Measurements from ENCODE around the gene ADAMTS12. TPM values are rescaled to one million over a fixed set of nuclear protein-coding genes. Genes with fewer than 3 reads are reported as not detected.

Gene ADAMTS12
- total and polyA plus RNA-seq, 4 donors: 0.49 to 6.4 (median 2.3) TPM

DNA sequence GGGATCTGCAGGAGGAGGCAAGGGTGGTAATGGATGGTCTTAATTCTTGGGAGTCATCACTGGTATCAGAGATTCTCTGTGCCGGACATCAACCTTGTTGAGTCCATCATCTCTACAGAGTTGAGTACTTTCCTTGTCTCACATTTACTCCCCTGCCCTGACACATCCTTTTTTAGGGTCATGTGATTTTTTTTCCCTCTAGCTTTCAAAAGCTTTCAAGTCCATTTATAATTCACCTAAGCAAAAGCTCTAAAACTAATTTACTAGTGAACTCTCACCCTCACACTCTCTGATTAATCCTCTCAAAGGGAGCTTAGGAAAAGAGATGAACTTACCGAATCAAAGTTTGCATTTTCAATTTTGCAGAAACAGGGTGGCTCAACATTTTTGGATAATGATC is 258.1 kb downstream of the ADAMTS12 start:
- DNase-seq (ENCODE audit: low spot score): no peak
- H3K27me3 ChIP-seq (ENCODE audit: control insufficient read depth in 4 of 4, insufficient read depth in 4 of 4, low read length in 3 of 4): peaks cover 0 to 3% (median 0%) of the 10 kb centered on the region in 4 donors
- H3K4me3 ChIP-seq (ENCODE audit: low read depth in 1 of 3, low read length in 3 of 3): no peak overlapping the region
- no peaks in the 10 kb centered on the region for H3K4me1 ChIP-seq (ENCODE audit: control insufficient read depth in 4 of 4, insufficient read depth in 4 of 4, low read length in 3 of 4)
- TF ChIP-seq HNF4A (conservative IDR thresholded peaks at IDR 0.05) (no peak), EGR1 (IDR thresholded peaks at IDR 0.05; ENCODE audit: low read depth in 2 of 2) (no peak), HNF4G (IDR thresholded peaks at IDR 0.05) (no peak), RXRA (IDR thresholded peaks at IDR 0.05) (no peak), RAD21 (IDR thresholded peaks at IDR 0.05) (no peak), GABPA (IDR thresholded peaks at IDR 0.05 in 1 of 2, conservative IDR thresholded peaks at IDR 0.05 in 1 of 2) (no peak), TAF1 (conservative IDR thresholded peaks at IDR 0.05) (no peak)
- TF ChIP-seq, protein P1, sequence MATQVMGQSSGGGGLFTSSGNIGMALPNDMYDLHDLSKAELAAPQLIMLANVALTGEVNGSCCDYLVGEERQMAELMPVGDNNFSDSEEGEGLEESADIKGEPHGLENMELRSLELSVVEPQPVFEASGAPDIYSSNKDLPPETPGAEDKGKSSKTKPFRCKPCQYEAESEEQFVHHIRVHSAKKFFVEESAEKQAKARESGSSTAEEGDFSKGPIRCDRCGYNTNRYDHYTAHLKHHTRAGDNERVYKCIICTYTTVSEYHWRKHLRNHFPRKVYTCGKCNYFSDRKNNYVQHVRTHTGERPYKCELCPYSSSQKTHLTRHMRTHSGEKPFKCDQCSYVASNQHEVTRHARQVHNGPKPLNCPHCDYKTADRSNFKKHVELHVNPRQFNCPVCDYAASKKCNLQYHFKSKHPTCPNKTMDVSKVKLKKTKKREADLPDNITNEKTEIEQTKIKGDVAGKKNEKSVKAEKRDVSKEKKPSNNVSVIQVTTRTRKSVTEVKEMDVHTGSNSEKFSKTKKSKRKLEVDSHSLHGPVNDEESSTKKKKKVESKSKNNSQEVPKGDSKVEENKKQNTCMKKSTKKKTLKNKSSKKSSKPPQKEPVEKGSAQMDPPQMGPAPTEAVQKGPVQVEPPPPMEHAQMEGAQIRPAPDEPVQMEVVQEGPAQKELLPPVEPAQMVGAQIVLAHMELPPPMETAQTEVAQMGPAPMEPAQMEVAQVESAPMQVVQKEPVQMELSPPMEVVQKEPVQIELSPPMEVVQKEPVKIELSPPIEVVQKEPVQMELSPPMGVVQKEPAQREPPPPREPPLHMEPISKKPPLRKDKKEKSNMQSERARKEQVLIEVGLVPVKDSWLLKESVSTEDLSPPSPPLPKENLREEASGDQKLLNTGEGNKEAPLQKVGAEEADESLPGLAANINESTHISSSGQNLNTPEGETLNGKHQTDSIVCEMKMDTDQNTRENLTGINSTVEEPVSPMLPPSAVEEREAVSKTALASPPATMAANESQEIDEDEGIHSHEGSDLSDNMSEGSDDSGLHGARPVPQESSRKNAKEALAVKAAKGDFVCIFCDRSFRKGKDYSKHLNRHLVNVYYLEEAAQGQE (IDR thresholded peaks at IDR 0.05): no peak
- TF ChIP-seq, protein P2, sequence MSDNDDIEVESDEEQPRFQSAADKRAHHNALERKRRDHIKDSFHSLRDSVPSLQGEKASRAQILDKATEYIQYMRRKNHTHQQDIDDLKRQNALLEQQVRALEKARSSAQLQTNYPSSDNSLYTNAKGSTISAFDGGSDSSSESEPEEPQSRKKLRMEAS (IDR thresholded peaks at IDR 0.05): no peak
- no peak overlapping the region for H3K9ac ChIP-seq (ENCODE audit: low read depth in 1 of 2, low read length in 2 of 2)
- WGBS: 96% methylated on average over 2 of the region's 2 CpGs
- H3K9me3 ChIP-seq (ENCODE audit: control insufficient read depth in 4 of 4, low read length in 3 of 4): no peaks in the 10 kb centered on the region
- no peaks in the 10 kb centered on the region for H3K36me3 ChIP-seq (ENCODE audit: control insufficient read depth in 4 of 4, insufficient read depth in 3 of 4, low read depth in 1 of 4, low read length in 3 of 4)
- no peak overlapping the region for H3K27ac ChIP-seq (ENCODE audit: low read depth in 1 of 2, low read length in 2 of 2)

DNA sequence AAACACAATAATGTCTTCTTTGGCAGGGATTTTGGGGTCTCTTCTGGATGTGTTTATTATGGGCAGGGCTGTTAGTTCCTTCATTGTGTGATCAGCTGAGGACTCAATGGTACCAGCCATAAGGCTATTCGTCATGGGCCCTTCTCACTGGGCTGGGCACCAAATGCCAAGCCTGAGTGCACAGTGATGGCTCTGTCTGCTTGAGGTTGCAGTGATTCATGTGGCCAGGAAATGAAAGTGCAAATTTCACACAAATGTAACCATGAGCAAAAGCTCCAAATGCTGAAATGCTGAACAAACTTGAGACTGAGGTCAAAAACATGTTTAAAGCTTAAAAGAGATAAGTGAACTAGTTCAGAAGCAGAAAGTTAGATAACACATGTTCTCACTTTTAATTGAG is 260.0 kb downstream of the ADAMTS12 start:
- no peaks in the 10 kb centered on the region for H3K9me3 ChIP-seq (ENCODE audit: control insufficient read depth in 4 of 4, low read length in 3 of 4)
- no peak overlapping the region for H3K27ac ChIP-seq (ENCODE audit: low read depth in 1 of 2, low read length in 2 of 2)
- no peak overlapping the region for H3K4me3 ChIP-seq (ENCODE audit: low read depth in 1 of 3, low read length in 3 of 3)
- H3K9ac ChIP-seq (ENCODE audit: low read depth in 1 of 2, low read length in 2 of 2): no peak overlapping the region
- WGBS: 66% methylated on average over 1 of the region's 1 CpG
- peaks cover 0 to 3% (median 0%) of the 10 kb centered on the region in 4 donors for H3K27me3 ChIP-seq (ENCODE audit: control insufficient read depth in 4 of 4, insufficient read depth in 4 of 4, low read length in 3 of 4)
- TF ChIP-seq, protein P2 (IDR thresholded peaks at IDR 0.05): no peak
- TF ChIP-seq GABPA (IDR thresholded peaks at IDR 0.05 in 1 of 2, conservative IDR thresholded peaks at IDR 0.05 in 1 of 2) (no peak), SP1 (IDR thresholded peaks at IDR 0.05) (no peak), HNF4G (IDR thresholded peaks at IDR 0.05) (no peak), FOXA1 (IDR thresholded peaks at IDR 0.05) (no peak), NR2F2 (IDR thresholded peaks at IDR 0.05) (no peak), FOXA2 (IDR thresholded peaks at IDR 0.05) (no peak), TAF1 (conservative IDR thresholded peaks at IDR 0.05) (no peak), EGR1 (IDR thresholded peaks at IDR 0.05; ENCODE audit: low read depth in 2 of 2) (no peak), RAD21 (IDR thresholded peaks at IDR 0.05) (no peak), JUND (IDR thresholded peaks at IDR 0.05) (no peak), RXRA (IDR thresholded peaks at IDR 0.05) (no peak), YY1 (IDR thresholded peaks at IDR 0.05) (no peak)
- TF ChIP-seq, protein P3, sequence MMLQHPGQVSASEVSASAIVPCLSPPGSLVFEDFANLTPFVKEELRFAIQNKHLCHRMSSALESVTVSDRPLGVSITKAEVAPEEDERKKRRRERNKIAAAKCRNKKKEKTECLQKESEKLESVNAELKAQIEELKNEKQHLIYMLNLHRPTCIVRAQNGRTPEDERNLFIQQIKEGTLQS (IDR thresholded peaks at IDR 0.05): no peak
- no peaks in the 10 kb centered on the region for H3K4me1 ChIP-seq (ENCODE audit: control insufficient read depth in 4 of 4, insufficient read depth in 4 of 4, low read length in 3 of 4)
- DNase-seq (ENCODE audit: low spot score): no peak
- no peaks in the 10 kb centered on the region for H3K36me3 ChIP-seq (ENCODE audit: control insufficient read depth in 4 of 4, insufficient read depth in 3 of 4, low read depth in 1 of 4, low read length in 3 of 4)

All from liver (tissue), 9 donors.